Hepatocyte (in vitro differentiated cells): ENCODE data around the gene SRP54. TPM values are rescaled to one million over a fixed set of nuclear protein-coding genes. Genes with fewer than 3 reads are reported as not detected.

Experiments
- DNase-seq: peaks from one replicate; pipeline ENCODE4 v3.0.0-alpha.2; 2016; ENCODE audit warnings: low spot score
- H2AFZ ChIP-seq: fragments of 200-600 bp; sonication (generic); 2 replicates; pipeline ENCODE4 v1.6.0; 2016; ENCODE audit warnings: antibody characterized with exemption, mild to moderate bottlenecking
- H3K27ac ChIP-seq: fragments of 200-600 bp; sonication (generic); 2 replicates; pipeline ENCODE4 v1.5.1; 2016; ENCODE audit warnings: mild to moderate bottlenecking
- H3K27me3 ChIP-seq: fragments of 200-600 bp; sonication (generic); 2 replicates; pipeline ENCODE4 v1.6.1; 2016
- H3K36me3 ChIP-seq: fragments of 200-600 bp; sonication (generic); replicated peaks from 2 replicates; pipeline ENCODE4 v1.5.1; 2016; ENCODE audit warnings: low read depth; ENCODE audit not compliant: insufficient read depth
- H3K4me1 ChIP-seq: fragments of 200-600 bp; sonication (generic); 2 replicates; pipeline ENCODE4 v1.5.1; 2016; ENCODE audit warnings: mild to moderate bottlenecking, moderate library complexity; ENCODE audit not compliant: insufficient read depth
- H3K4me2 ChIP-seq: fragments of 200-600 bp; sonication (generic); 2 replicates; pipeline ENCODE4 v1.6.0; 2016
- H3K4me3 ChIP-seq: fragments of 200-600 bp; sonication (generic); 2 replicates; pipeline ENCODE4 v1.5.1; 2016; ENCODE audit warnings: mild to moderate bottlenecking
- H3K79me2 ChIP-seq: fragments of 200-600 bp; sonication (generic); 2 replicates; pipeline ENCODE4 v1.6.0; 2017; ENCODE audit warnings: mild to moderate bottlenecking
- H3K9me2 ChIP-seq: fragments of 200-600 bp; sonication (generic); replicated peaks from 2 replicates; pipeline ENCODE4 v1.6.0; 2017; ENCODE audit warnings: mild to moderate bottlenecking; ENCODE audit not compliant: insufficient read depth
- H3K9me3 ChIP-seq: fragments of 200-600 bp; sonication (generic); 2 replicates; pipeline ENCODE4 v1.5.1; 2016; ENCODE audit warnings: low read depth, mild to moderate bottlenecking
- H4K20me1 ChIP-seq: fragments of 200-600 bp; sonication (generic); 2 replicates; pipeline ENCODE4 v1.6.0; 2016; ENCODE audit warnings: mild to moderate bottlenecking; ENCODE audit not compliant: insufficient read depth, poor library complexity, severe bottlenecking
- EZH2 ChIP-seq: fragments of 200-600 bp; sonication (generic); IDR thresholded peaks from 2 replicates; pipeline ENCODE4 v1.6.1; 2016; ENCODE audit warnings: antibody characterized with exemption, mild to moderate bottlenecking, borderline replicate concordance
- EZH2phosphoT487 ChIP-seq: fragments of 200-600 bp; sonication (generic); IDR thresholded peaks from one replicate; pipeline ENCODE4 v1.6.1; 2018; ENCODE audit warnings: antibody characterized with exemption, mild to moderate bottlenecking, low read depth, moderate library complexity; ENCODE audit not compliant: unreplicated experiment, severe bottlenecking
- WGBS: methylation state at CpG from one replicate; pipeline ENCODE4 v1.1.6; 2016; ENCODE audit warnings: low lambda C conversion rate; ENCODE audit errors: missing lambda C conversion rate; 5-methylcytosine and 5-hydroxymethylcytosine counted together
- polyA plus RNA-seq: library from polyadenylated mRNA; unstranded; fragments of >200 nt; fragmentation: Nextera tagmentation; extraction: Ambion mirVana; gene quantifications from 2 replicates; pipeline ENCODE4 v1.2.1, GENCODE V29; 2016
- total RNA-seq: library from RNA; depleted of rRNA; stranded (reverse); fragments of >200 nt; gene quantifications from 2 replicates; pipeline ENCODE4 v1.2.3, GENCODE V29; 2014
- TF ChIP-seq, protein P1 (sequence below): fragments of 200-600 bp; sonication (generic); IDR thresholded peaks from 2 replicates; pipeline ENCODE4 v1.5.1; 2016; ENCODE audit warnings: antibody characterized with exemption, mild to moderate bottlenecking; ENCODE audit not compliant: poor library complexity

The SRP54 gene
- total and polyA plus RNA-seq, 2 experiments from 2014 or later, result 63.1 to 96.2 TPM

DNA sequence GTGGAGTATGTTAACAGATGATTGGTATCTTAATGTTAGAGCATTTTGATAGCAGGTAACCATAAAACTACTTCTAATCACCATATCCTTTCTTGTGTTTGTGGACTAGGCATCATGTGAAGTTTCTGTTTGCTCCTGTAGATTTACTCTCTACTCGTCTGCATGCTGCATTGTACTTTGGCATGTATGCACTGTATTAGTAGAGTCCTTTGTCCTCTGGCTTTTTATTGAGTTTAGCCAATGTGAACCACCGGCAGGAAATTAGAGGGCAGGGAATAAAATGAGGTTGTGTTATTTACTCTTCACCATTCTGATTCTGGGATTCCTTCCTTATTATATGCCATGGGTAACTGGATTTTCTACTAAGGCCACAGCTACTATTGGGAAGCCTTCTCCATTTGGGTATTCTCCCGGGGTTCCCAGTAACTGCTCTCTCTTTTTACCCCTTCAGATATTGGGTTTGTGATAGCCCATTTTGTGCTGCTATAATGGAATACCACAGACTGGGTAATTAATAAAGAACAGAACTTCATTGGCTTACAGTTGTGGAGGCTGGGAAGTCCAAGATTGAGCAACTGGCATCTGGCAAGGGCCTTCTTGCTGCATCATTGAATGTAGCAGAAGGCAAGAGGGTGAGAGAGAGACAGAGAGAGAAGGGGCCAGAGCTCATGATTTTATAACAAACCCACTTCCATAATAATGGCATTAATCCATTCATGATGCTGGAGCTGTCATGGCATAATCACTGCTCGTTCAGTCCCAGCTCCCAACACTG lies 85.6 kb downstream of the SRP54 start:
- H4K20me1 ChIP-seq, result no peaks in the 10 kb centered on the region
- DNase-seq, result peak; percentile 12
- no peak overlapping the region for H3K4me2 ChIP-seq
- H2AFZ ChIP-seq, result no peak overlapping the region
- H3K79me2 ChIP-seq, result peaks cover 21% of the 10 kb centered on the region
- 80% methylated on average over 4 of the region's 4 CpGs for WGBS
- no peaks in the 10 kb centered on the region for H3K36me3 ChIP-seq
- H3K9me2 ChIP-seq, result no peaks in the 10 kb centered on the region
- H3K27ac ChIP-seq, result peak overlapping the region; percentile 74
- no peaks in the 10 kb centered on the region for H3K4me1 ChIP-seq
- TF ChIP-seq EZH2 (no peak), EZH2phosphoT487 (no peak)
- TF ChIP-seq, protein P1, sequence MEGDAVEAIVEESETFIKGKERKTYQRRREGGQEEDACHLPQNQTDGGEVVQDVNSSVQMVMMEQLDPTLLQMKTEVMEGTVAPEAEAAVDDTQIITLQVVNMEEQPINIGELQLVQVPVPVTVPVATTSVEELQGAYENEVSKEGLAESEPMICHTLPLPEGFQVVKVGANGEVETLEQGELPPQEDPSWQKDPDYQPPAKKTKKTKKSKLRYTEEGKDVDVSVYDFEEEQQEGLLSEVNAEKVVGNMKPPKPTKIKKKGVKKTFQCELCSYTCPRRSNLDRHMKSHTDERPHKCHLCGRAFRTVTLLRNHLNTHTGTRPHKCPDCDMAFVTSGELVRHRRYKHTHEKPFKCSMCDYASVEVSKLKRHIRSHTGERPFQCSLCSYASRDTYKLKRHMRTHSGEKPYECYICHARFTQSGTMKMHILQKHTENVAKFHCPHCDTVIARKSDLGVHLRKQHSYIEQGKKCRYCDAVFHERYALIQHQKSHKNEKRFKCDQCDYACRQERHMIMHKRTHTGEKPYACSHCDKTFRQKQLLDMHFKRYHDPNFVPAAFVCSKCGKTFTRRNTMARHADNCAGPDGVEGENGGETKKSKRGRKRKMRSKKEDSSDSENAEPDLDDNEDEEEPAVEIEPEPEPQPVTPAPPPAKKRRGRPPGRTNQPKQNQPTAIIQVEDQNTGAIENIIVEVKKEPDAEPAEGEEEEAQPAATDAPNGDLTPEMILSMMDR, result no peak
- no peak overlapping the region for H3K4me3 ChIP-seq
- no peaks in the 10 kb centered on the region for H3K27me3 ChIP-seq
- H3K9me3 ChIP-seq, result no peaks in the 10 kb centered on the region

DNA sequence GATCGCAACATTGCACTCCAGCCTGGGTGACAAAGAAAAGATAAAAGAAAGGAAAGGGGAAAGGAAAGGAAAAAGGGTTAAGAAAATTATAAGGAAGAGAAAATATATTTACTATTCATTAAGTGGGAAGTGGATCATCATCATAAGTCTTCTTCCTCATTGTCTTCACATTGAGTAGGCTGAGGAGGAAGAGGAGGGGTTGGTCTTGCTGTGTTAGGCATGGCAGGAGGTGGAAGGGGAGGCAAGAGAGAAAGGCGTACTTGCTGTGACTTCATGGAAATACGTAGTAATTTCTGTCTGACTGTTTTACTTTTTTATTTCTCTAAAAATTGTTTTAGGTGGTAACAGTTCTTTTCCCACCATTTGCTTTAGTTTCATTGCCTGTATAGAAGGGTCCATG lies 89.4 kb downstream of the SRP54 start:
- Histone ChIP-seq H3K79me2 (peaks cover 22% of the 10 kb centered on the region), H3K9me3 (no peaks in the 10 kb centered on the region), H2AFZ (no peak overlapping the region), H3K9me2 (no peaks in the 10 kb centered on the region), H3K4me3 (no peak overlapping the region), H3K27ac (no peak overlapping the region), H3K27me3 (no peaks in the 10 kb centered on the region), H3K4me2 (no peak overlapping the region), H4K20me1 (no peaks in the 10 kb centered on the region), H3K4me1 (no peaks in the 10 kb centered on the region), H3K36me3 (no peaks in the 10 kb centered on the region)
- WGBS, result 98% methylated on average over 3 of the region's 3 CpGs
- DNase-seq, result no peak
- TF ChIP-seq EZH2 (no peak), EZH2phosphoT487 (no peak)
- TF ChIP-seq, protein P1, result no peak

- Histone ChIP-seq H3K79me2 (peaks cover 19% of the 10 kb centered on the region), H2AFZ (no peak overlapping the region), H4K20me1 (no peaks in the 10 kb centered on the region), H3K9me3 (no peaks in the 10 kb centered on the region), H3K27me3 (no peaks in the 10 kb centered on the region), H3K9me2 (no peaks in the 10 kb centered on the region), H3K36me3 (no peaks in the 10 kb centered on the region), H3K4me1 (peaks cover 3% of the 10 kb centered on the region), H3K27ac (no peak overlapping the region), H3K4me3 (no peak overlapping the region), H3K4me2 (no peak overlapping the region)
- 57% methylated on average over 1 of the region's 1 CpG for WGBS
- no peak for DNase-seq
- TF ChIP-seq, protein P1, result no peak
- TF ChIP-seq EZH2, result no peak
- no peak for TF ChIP-seq EZH2phosphoT487
Measured at GRCh38 chr14:35073486-35073885, 90.7 kb downstream of the SRP54 start.
